ENCODE data around the gene AGAP1. TPM values are rescaled to one million over a fixed set of nuclear protein-coding genes. Genes with fewer than 3 reads are reported as not detected.

Gene AGAP1
- total RNA-seq, 2 donors from 2014 or later = 19.1 to 20.8 TPM

DNA sequence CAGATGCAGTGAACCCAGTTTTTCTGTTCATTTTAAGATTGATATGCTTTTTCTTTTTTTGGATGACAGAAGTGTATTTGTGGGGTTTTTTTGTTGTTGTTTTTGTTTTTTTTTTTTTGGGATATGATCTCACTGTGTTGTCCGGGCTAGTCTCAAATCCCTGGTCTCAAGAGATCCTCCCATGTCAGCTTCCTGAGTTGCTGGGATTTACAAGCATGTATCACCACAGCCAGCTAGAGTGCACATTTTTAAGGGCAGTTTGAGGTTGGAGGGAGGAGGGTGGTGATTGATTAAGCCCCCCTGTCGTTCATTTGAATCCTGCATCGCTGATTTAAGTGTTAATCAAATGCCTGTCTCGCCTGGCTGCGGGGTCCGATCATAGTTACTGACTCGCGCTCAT is 485.2 kb downstream of the AGAP1 start:
- Histone ChIP-seq H3K36me3 (peaks cover 3% of the 10 kb centered on the region), H3K4me3 (no peak overlapping the region), H3K27ac (no peak overlapping the region), H3K4me1 (ENCODE audit: control insufficient read depth in 1 of 2, low read depth in 2 of 2) (no peaks in the 10 kb centered on the region), H3K27me3 (replicated peaks; ENCODE audit: insufficient read depth) (no peaks in the 10 kb centered on the region), H3K9me3 (no peaks in the 10 kb centered on the region)
- TF ChIP-seq, protein P1, sequence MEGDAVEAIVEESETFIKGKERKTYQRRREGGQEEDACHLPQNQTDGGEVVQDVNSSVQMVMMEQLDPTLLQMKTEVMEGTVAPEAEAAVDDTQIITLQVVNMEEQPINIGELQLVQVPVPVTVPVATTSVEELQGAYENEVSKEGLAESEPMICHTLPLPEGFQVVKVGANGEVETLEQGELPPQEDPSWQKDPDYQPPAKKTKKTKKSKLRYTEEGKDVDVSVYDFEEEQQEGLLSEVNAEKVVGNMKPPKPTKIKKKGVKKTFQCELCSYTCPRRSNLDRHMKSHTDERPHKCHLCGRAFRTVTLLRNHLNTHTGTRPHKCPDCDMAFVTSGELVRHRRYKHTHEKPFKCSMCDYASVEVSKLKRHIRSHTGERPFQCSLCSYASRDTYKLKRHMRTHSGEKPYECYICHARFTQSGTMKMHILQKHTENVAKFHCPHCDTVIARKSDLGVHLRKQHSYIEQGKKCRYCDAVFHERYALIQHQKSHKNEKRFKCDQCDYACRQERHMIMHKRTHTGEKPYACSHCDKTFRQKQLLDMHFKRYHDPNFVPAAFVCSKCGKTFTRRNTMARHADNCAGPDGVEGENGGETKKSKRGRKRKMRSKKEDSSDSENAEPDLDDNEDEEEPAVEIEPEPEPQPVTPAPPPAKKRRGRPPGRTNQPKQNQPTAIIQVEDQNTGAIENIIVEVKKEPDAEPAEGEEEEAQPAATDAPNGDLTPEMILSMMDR (IDR thresholded peaks at IDR 0.05) = no peak
- DNase-seq (ENCODE audit: low spot score) (no peak), ATAC-seq (ENCODE audit: insufficient number of reproducible peaks, low FRiP score, low read depth) (no peak)

DNA sequence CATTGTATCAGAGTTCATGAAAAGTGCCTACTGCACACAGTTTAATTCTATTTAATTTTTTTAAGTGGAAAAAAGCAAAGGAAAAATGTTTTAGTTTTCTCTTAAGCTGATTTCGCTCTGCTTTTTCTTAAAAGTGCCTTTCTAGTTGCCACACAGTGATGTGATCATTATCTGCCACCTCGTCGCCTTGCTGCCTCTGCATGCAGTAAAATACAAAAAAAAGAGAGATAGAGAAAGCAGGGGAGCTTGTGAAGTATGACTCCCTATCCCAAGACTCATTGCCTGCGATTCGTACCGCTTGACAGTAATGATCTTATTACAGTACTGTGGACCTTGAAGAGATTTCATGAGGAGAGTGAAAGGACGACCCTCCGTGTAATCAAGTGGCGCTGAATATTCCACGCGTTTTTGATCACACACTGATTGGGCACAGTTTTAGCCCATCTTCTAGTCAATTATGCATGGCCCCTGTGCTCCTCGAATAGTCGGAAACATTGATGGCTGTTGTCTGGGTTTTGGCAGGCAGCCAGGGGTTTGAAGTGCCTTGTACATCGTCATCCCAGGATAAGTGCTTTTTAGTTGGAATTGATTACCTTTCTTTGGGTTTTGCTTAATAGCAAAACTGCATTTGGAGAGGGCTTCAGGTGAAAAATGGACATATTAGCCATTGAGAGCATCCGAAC is 486.1 kb downstream of the AGAP1 start:
- DNase-seq (ENCODE audit: low spot score) (no peak), ATAC-seq (ENCODE audit: insufficient number of reproducible peaks, low FRiP score, low read depth) (no peak)
- Histone ChIP-seq H3K4me1 (ENCODE audit: control insufficient read depth in 1 of 2, low read depth in 2 of 2) (no peaks in the 10 kb centered on the region), H3K27me3 (replicated peaks; ENCODE audit: insufficient read depth) (no peaks in the 10 kb centered on the region), H3K36me3 (peaks cover 3% of the 10 kb centered on the region), H3K27ac (no peak overlapping the region), H3K9me3 (no peaks in the 10 kb centered on the region), H3K4me3 (no peak overlapping the region)
- TF ChIP-seq, protein P1 (IDR thresholded peaks at IDR 0.05) = no peak

DNA sequence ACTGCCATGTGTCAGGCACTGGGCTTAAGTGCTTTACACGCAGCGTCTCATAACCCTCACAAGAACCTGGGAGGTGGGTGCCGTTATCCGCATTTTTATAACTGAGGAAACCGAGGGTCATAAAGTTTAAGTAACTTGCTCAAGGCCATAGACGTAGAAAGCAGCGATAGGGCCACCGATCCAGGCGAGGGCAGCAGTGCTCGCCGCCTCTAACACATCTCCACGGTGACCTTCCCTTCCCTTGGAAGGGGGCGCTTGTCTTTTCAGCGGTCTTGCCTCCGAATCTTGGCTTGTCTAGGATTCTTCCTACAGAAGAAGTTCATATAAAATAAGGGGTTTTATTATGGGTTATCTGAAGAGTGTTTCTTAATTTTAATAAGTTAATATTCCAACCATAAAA is 487.8 kb downstream of the AGAP1 start:
- H3K27ac ChIP-seq = no peak overlapping the region
- TF ChIP-seq, protein P1 (IDR thresholded peaks at IDR 0.05) = no peak
- H3K4me1 ChIP-seq (ENCODE audit: control insufficient read depth in 1 of 2, low read depth in 2 of 2) = no peaks in the 10 kb centered on the region
- DNase-seq (ENCODE audit: low spot score) (no peak), ATAC-seq (ENCODE audit: insufficient number of reproducible peaks, low FRiP score, low read depth) (no peak)
- H3K4me3 ChIP-seq = no peak overlapping the region
- peaks cover 3% of the 10 kb centered on the region for H3K36me3 ChIP-seq
- H3K9me3 ChIP-seq = no peaks in the 10 kb centered on the region
- H3K27me3 ChIP-seq (replicated peaks; ENCODE audit: insufficient read depth) = no peaks in the 10 kb centered on the region

DNA sequence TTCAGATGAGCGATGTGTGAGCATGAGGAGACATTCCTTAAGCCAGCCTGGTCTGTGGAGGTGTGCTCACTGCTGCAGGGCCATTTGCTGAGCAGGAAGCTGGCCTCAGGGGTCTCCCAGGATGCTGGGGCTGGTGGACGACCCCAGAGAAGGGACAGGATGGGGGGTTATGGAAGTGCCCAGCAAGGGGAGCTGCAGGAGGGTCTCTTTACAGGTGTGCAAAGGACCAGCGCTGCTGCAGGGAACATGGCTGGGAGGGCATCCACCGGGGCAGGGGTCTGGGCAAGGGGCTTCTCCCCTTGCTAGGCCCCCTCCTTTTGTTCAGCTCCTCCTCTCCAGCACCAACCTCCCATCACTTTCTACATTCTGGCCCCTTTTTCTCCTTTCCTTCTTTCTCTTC is 489.2 kb downstream of the AGAP1 start:
- no peak for ATAC-seq (ENCODE audit: insufficient number of reproducible peaks, low FRiP score, low read depth)
- no peak for DNase-seq (ENCODE audit: low spot score)
- TF ChIP-seq, protein P1 (IDR thresholded peaks at IDR 0.05) = no peak
- H3K27me3 ChIP-seq (replicated peaks; ENCODE audit: insufficient read depth) = no peaks in the 10 kb centered on the region
- H3K36me3 ChIP-seq = peaks cover 3% of the 10 kb centered on the region
- no peak overlapping the region for H3K4me3 ChIP-seq
- no peaks in the 10 kb centered on the region for H3K4me1 ChIP-seq (ENCODE audit: control insufficient read depth in 1 of 2, low read depth in 2 of 2)
- no peak overlapping the region for H3K27ac ChIP-seq
- no peaks in the 10 kb centered on the region for H3K9me3 ChIP-seq

DNA sequence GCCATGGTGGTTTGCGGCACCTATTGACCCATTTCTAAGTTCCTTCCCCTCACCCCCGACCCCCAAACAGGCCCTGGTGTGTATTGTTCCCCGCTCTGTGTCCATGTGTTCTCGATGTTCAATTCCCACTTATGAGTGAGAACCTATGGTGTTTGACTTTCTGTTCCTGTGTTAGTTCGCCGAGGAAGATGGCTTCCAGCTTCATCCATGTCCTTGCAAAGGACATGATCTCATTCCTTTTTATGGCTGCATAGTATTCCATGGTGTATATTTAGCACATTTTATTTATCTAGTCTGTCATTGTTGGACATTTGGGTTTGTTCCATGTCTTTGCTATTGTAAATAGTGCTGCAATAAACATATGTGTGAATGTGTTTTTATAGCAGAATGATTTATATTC is 490.7 kb downstream of the AGAP1 start:
- Histone ChIP-seq H3K9me3 (no peaks in the 10 kb centered on the region), H3K36me3 (peaks cover 3% of the 10 kb centered on the region), H3K4me1 (ENCODE audit: control insufficient read depth in 1 of 2, low read depth in 2 of 2) (no peaks in the 10 kb centered on the region), H3K4me3 (no peak overlapping the region), H3K27me3 (replicated peaks; ENCODE audit: insufficient read depth) (no peaks in the 10 kb centered on the region), H3K27ac (no peak overlapping the region)
- DNase-seq (ENCODE audit: low spot score) = no peak
- TF ChIP-seq, protein P1 (IDR thresholded peaks at IDR 0.05) = no peak
- no peak for ATAC-seq (ENCODE audit: insufficient number of reproducible peaks, low FRiP score, low read depth)

Data from thoracic aorta (tissue), 2 donors.